CD14-positive monocyte (primary cell): ENCODE data around the gene P2RX2. TPM values are rescaled to one million over a fixed set of nuclear protein-coding genes. Genes with fewer than 3 reads are reported as not detected.

Source experiments
- DNase-seq, 3 donors: peaks; one replicate each; pipeline ENCODE4 v3.0.0-alpha.2; 2011 to 2022
- H2AFZ ChIP-seq: 2 replicates; pipeline ENCODE4 v1.6.0; 2012; ENCODE audit warnings: mild to moderate bottlenecking, low read depth, low read length, inconsistent platforms; ENCODE audit not compliant: insufficient read depth, poor library complexity, severe bottlenecking
- H3K27ac ChIP-seq, 2 donors: 1 replicate in 1 of 2; 2 replicates in 1 of 2; pipeline ENCODE4 v1.5.1; 2012 to 2013; ENCODE audit warnings: low read length in 2 of 2, control low read depth in 1 of 2, inconsistent platforms in 1 of 2, low read depth in 1 of 2, mild to moderate bottlenecking in 1 of 2
- H3K27me3 ChIP-seq, 2 donors: one replicate each; pipeline versions ENCODE4 v1.6.0 to v1.6.1; 2011 to 2013; ENCODE audit warnings: low read length in 2 of 2; ENCODE audit not compliant: control insufficient read depth in 2 of 2, insufficient read depth in 2 of 2
- H3K36me3 ChIP-seq, 2 donors: replicated peaks in 1 of 2; 1 replicate in 1 of 2; 2 replicates in 1 of 2; pipeline versions ENCODE4 v1.5.1 to v1.6.1; 2012 to 2013; ENCODE audit warnings: low read length in 2 of 2, control low read depth in 1 of 2, inconsistent platforms in 1 of 2, mild to moderate bottlenecking in 1 of 2; ENCODE audit not compliant: insufficient read depth in 2 of 2, control insufficient read depth in 1 of 2
- H3K4me1 ChIP-seq, 2 donors: 1 replicate in 1 of 2; 2 replicates in 1 of 2; pipeline versions ENCODE4 v1.5.1 to v1.6.1; 2012 to 2013; ENCODE audit warnings: low read length in 2 of 2, control low read depth in 1 of 2, inconsistent platforms in 1 of 2, mild to moderate bottlenecking in 1 of 2, moderate library complexity in 1 of 2; ENCODE audit not compliant: insufficient read depth in 2 of 2, control insufficient read depth in 1 of 2
- H3K4me2 ChIP-seq: replicated peaks from 2 replicates; pipeline ENCODE3; 2012; ENCODE audit warnings: low read length, moderate library complexity, mild to moderate bottlenecking; ENCODE audit not compliant: poor library complexity, severe bottlenecking; ENCODE audit errors: extremely low read depth
- H3K4me3 ChIP-seq, 3 experiments: fragments of 200-600 bp in 1 of 3; sonication (generic) in 1 of 3; replicated peaks in 1 of 3; 1 replicate in 2 of 3; 2 replicates in 1 of 3; pipeline ENCODE4 v1.5.1; 2011 to 2013; ENCODE audit warnings: low read length in 3 of 3, mild to moderate bottlenecking in 3 of 3, control low read depth in 2 of 3, low read depth in 2 of 3, inconsistent platforms in 1 of 3, moderate library complexity in 1 of 3
- H3K79me2 ChIP-seq: 2 replicates; pipeline ENCODE4 v1.6.0; 2012; ENCODE audit warnings: mild to moderate bottlenecking, control low read depth, inconsistent platforms, low read length, moderate library complexity; ENCODE audit not compliant: insufficient read depth
- H3K9ac ChIP-seq: 2 replicates; pipeline ENCODE4 v1.6.0; 2017; ENCODE audit warnings: low read length, mild to moderate bottlenecking; ENCODE audit not compliant: insufficient read depth, poor library complexity, severe bottlenecking
- H3K9me3 ChIP-seq, 2 donors: replicated peaks in 1 of 2; 1 replicate in 1 of 2; 2 replicates in 1 of 2; pipeline versions ENCODE4 v1.5.1 to v1.6.1; 2012 to 2013; ENCODE audit warnings: low read length in 2 of 2, control low read depth in 1 of 2; ENCODE audit not compliant: control insufficient read depth in 1 of 2, insufficient read depth in 1 of 2
- H4K20me1 ChIP-seq: 2 replicates; pipeline ENCODE4 v1.6.0; 2012; ENCODE audit warnings: mild to moderate bottlenecking, low read length, control low read depth, moderate library complexity; ENCODE audit not compliant: insufficient read depth
- H3K27ac Mint-ChIP-seq, 7 donors: one replicate each; pipeline ENCODE4 v1.8.0; 2020; ENCODE audit warnings: mild to moderate bottlenecking in 7 of 7, mixed read lengths in 7 of 7, moderate library complexity in 6 of 7, inconsistent platforms in 2 of 7
- H3K27me3 Mint-ChIP-seq, 3 donors: one replicate each; pipeline ENCODE4 v1.8.0; 2021 to 2022; ENCODE audit warnings: low read depth in 3 of 3, mild to moderate bottlenecking in 3 of 3, mixed read lengths in 3 of 3, moderate library complexity in 3 of 3, inconsistent platforms in 1 of 3
- H3K36me3 Mint-ChIP-seq, 2 donors: one replicate each; pipeline ENCODE4 v1.8.0; 2020; ENCODE audit warnings: mixed read lengths in 2 of 2, inconsistent platforms in 1 of 2, mild to moderate bottlenecking in 1 of 2
- H3K4me1 Mint-ChIP-seq: one replicate; pipeline ENCODE4 v1.8.0; 2020; ENCODE audit warnings: mild to moderate bottlenecking, mixed read lengths
- H3K4me3 Mint-ChIP-seq, 2 donors: one replicate each; pipeline ENCODE4 v1.8.0; 2020; ENCODE audit warnings: mild to moderate bottlenecking in 2 of 2, mixed read lengths in 2 of 2, moderate library complexity in 1 of 2
- H3K9me3 Mint-ChIP-seq, 7 donors: one replicate each; pipeline ENCODE4 v1.8.0; 2020 to 2022; ENCODE audit warnings: mixed read lengths in 7 of 7, mild to moderate bottlenecking in 6 of 7, moderate library complexity in 6 of 7, inconsistent platforms in 2 of 7
- CTCF ChIP-seq: fragments of 200-600 bp; IDR thresholded peaks from one replicate; pipeline ENCODE4 v1.8.0; 2022; ENCODE audit warnings: antibody characterized with exemption, mild to moderate bottlenecking
- WGBS: methylation state at CpG from one replicate; pipeline ENCODE4 v1.1.5; 2013; ENCODE audit warnings: missing lambda C conversion rate; ENCODE audit not compliant: insufficient coverage; 5-methylcytosine and 5-hydroxymethylcytosine counted together
- intact Hi-C, 2 donors: fragments of 100-400 bp; cut with micrococcal nuclease; formaldehyde crosslinking; loops; one replicate each; pipeline versions ENCODE4 v1.15.0 to v1.15.1; 2023
- polyA plus RNA-seq, 3 donors: library from polyadenylated mRNA; depleted of rRNA in 1 of 3; unstranded in 2 of 3; stranded (reverse) in 1 of 3; fragments of 300-500 nt in 2 of 3; fragments of >200 nt in 1 of 3; fragmentation: Illumina TruSeq in 2 of 3; gene quantifications; 1 replicate in 2 of 3; 2 replicates in 1 of 3; pipeline ENCODE4 v1.2.3, GENCODE V29; 2012 to 2021

P2RX2 gene
- polyA plus RNA-seq, 3 donors, result not detected

GRCh38 chr12:132606927-132607326 lies 11.6 kb upstream of the P2RX2 start:
- Mint-ChIP-seq H3K4me1 (peaks cover 6% of the 10 kb centered on the region), H3K27ac (no peak overlapping the region)
- intact Hi-C loops, result no loop called here

GRCh38 chr12:132608231-132609171 lies 10.1 kb upstream of the P2RX2 start:
- Mint-ChIP-seq H3K36me3 (no peaks in the 10 kb centered on the region), H3K27me3 (peaks cover 66 to 89% (median 69%) of the 10 kb centered on the region in 3 donors), H3K27ac (no peak overlapping the region), H3K4me1 (peaks cover 6% of the 10 kb centered on the region), H3K4me3 (peak overlapping the region in 1 of 2 donors; percentile 63), H3K9me3 (peaks cover 3 to 20% (median 9%) of the 10 kb centered on the region in 7 donors)
- H3K27me3 ChIP-seq, result peaks cover 8 to 64% of the 10 kb centered on the region in 2 donors
- no peaks in the 10 kb centered on the region for H3K79me2 ChIP-seq
- H3K27ac ChIP-seq, result no peak overlapping the region
- H3K9me3 ChIP-seq, result peaks cover 9 to 13% of the 10 kb centered on the region in 2 donors
- H3K4me2 ChIP-seq, result no peak overlapping the region
- H2AFZ ChIP-seq, result no peak overlapping the region
- no peak overlapping the region for H3K4me3 ChIP-seq
- H3K4me1 ChIP-seq, result no peaks in the 10 kb centered on the region
- 57% methylated on average over 22 of the region's 25 CpGs for WGBS
- H3K36me3 ChIP-seq, result no peaks in the 10 kb centered on the region
- no peak overlapping the region for H3K9ac ChIP-seq
- no peak for DNase-seq
- H4K20me1 ChIP-seq, result no peaks in the 10 kb centered on the region
- TF ChIP-seq CTCF, result no peak
- intact Hi-C loops, result no loop called here

More at GRCh38 chr12:132606927-132607326, 11.6 kb upstream of the P2RX2 start:
- Histone ChIP-seq H3K9ac (no peak overlapping the region), H3K27me3 (peaks cover 8 to 79% of the 10 kb centered on the region in 2 donors), H3K4me1 (no peaks in the 10 kb centered on the region), H2AFZ (no peak overlapping the region), H3K27ac (no peak overlapping the region), H3K9me3 (peaks cover 8 to 11% of the 10 kb centered on the region in 2 donors), H4K20me1 (no peaks in the 10 kb centered on the region), H3K4me2 (no peak overlapping the region), H3K4me3 (no peak overlapping the region), H3K36me3 (no peaks in the 10 kb centered on the region), H3K79me2 (no peaks in the 10 kb centered on the region)
- Mint-ChIP-seq H3K36me3 (no peaks in the 10 kb centered on the region), H3K9me3 (peaks cover 3 to 25% (median 9%) of the 10 kb centered on the region in 7 donors), H3K27me3 (peaks cover 77 to 96% (median 77%) of the 10 kb centered on the region in 3 donors), H3K4me3 (no peak overlapping the region)
- 93% methylated on average over 13 of the region's 19 CpGs for whole genome bisulfite sequencing
- TF ChIP-seq CTCF, result no peak
- no peak for DNase-seq
